GM19043 (cell line): ENCODE data around the gene HNRNPF.

ENCODE experiments used
- ATAC-seq: cut with Tn5 transposase; IDR thresholded peaks from one replicate; pipeline ENCODE4 v1.9.1; 2021; ENCODE audit warnings: low read depth; ENCODE audit not compliant: unreplicated experiment

Gene HNRNPF

GRCh38 chr10:43383204-43383971 lies 25.6 kb downstream of the HNRNPF start:
- no peak for ATAC-seq

- ATAC-seq = no peak
These were observed 28.3 kb downstream of the HNRNPF start for GRCh38 chr10:43380610-43381222.

DNA sequence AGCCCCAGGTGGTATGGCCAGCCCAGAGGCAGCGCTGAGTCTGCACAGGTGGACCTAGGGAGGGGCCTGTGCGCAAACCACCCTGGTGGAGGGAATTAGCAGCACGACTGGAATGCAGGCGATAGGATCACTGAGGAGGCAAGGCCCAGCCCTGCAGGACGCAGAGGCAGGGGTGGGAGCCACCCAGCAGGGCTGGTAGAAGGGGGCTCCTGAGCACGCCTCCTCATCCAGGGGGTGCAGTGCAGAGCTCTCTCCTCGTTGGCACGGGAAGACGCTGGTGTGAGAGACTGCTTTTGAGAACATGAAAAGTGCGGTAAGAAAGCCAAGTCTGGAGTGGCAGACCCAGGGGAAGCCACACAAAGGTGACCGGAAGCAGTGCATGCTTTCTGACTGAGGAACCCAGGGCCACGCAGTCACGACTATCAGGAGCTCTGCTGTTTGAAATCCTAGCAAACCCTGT lies 31.5 kb downstream of the HNRNPF start:
- no peak for ATAC-seq

DNA sequence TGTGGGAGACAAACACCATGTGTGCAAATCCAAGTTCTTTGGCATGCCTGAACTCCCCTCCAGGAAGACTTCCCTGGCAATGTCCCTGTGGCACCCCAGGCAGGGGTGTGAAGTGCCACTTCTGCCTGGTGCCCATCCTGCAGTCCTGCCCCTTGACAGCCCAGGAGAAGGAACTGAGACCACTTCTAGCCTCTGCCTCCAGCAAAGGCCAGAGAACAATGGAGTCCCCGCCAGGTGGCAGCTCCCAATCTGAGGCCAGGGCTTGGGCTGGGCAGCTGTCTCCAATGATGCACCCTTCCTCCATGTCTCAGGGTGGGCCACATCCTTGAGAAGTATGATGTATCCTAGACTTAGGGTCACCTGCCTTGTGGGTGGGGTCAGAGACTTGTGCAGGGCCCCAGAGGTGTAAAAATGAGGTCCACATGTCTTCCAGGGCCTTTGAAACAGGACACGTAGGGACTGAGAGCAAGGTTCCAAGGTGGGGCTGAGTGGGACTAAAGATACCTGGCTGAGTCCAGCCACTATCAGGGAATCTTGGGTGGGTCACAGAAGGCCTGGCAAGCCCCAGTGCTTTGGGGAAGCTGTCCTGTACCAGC lies 32.1 kb downstream of the HNRNPF start:
- no peak for ATAC-seq

GRCh38 chr10:43376046-43376635 lies 32.8 kb downstream of the HNRNPF start:
- ATAC-seq = no peak

GRCh38 chr10:43375401-43376020 lies 33.5 kb downstream of the HNRNPF start:
- ATAC-seq = no peak

DNA sequence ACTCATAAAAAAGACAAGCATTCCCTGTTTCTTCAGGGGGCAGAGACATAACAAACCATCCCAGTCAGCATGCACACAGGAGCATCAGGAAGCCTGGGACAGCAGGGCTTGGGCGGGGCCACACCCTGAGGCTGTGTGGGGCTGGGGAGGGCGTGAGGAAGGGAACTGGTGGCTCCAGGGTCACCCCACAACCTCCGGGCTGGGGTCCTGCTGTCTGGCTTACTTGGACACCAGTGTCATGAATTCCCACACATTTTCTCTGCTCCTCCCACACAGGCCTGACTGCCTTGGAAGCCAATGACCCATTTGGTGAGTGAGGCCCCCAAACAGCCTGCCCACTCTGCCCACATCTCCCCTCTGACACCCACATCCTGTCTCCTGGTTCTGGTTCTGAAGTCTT lies 34.8 kb downstream of the HNRNPF start:
- ATAC-seq = no peak

GRCh38 chr10:43373461-43373860 lies 35.5 kb downstream of the HNRNPF start:
- ATAC-seq = no peak

DNA sequence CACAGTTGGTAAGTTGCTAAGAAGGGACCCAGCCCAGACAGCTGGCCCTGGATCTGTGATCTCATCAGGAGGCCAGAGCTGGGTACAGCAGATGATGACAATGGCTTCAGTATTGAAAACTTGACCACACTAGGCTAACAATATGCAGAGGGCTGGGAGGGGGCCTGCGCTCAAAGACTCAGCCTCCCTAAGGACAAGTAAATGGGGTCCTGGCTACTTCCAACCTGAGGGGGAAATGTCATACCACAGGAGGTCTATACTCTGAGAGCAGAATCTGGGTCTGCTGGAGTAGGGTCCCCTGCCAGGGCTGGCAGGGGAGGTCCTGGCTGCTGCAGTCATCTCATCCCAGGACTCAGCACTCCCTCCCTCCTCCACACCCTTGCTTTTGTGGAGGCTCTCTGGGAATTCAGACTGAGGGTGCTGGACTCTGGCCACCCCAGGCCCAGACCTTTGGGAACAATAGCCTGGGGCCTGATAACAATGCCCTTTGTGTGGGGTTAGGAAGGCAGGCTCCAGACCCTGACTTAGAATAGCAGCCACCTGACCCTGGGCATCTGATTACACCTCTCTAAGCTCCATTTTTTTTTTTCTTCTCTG lies 36.1 kb downstream of the HNRNPF start:
- no peak for ATAC-seq

GRCh38 chr10:43371418-43371817 lies 37.6 kb downstream of the HNRNPF start, which contains the start of gene FXYD4:
Gene FXYD4 (plus strand): TSS chr10:43371636. CDS start chr10:43373747, 2,111 bp downstream.
- no peak for ATAC-seq

DNA sequence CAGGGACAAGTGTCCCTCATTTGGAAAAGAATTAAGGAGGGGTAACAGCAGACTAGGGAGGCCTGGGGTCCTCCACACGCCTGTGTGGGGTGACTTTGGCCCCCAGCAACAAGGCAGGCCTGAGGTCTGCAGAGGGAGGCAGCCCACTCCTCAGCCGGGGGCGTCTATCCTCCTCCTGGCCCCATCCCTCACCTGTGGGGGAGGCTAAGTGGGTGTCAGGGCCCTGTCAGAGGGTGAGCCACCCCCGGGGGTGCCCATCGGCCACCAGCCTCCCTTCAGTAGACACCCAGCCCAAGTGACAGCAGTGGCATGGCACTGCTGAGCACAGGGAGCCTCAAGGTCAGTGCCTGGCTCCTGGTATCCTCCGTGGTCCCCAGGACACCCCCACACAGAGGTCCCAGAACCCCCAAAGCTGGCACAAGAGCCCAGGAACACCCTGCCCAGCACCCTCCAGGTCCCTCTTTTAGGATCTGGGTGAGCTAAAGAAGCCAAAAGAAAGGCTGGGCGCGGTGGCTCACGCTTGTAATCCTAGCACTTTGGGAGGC lies 38.2 kb downstream of the HNRNPF start:
- ATAC-seq = no peak

DNA sequence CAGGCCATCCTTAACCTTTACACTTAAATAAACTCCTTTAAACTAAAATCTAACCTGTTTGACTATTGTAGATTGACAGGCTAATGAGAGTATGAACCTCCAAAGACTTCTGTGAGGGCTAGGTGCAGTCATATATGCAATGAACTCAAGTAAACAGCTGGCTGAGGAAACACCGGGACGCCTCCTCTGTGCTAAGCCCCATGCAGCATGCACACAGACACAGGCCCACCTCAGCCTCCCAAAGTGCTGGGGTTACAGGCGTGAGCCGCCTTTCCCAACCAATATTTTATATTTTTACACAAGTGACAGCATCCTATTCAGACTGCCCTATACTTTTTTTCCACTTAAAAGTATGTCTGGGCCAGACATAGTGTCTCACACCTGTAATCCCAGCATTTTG lies 39.1 kb downstream of the HNRNPF start:
- no peak for ATAC-seq

DNA sequence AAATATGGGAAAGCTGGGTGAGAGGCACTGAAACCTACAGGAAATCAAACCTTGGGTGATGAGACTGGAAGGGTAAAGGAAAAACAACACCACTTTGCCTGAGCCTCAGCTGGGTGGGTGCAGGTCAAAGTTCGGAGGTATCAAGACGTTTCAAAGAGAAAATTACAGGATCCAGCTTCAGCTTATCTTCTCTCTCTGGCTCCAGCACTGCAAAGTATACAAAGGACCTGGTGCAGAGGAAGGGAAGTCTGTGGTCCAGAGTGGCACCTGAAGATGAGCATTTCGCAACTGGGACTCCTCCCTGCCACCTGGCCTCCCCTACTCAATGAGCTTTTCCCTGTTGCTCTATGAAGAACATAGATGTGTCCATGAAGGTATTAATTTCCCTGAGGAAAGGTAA lies 44.0 kb downstream of the HNRNPF start:
- no peak for ATAC-seq

- ATAC-seq = peak; percentile 96
These were observed 46.7 kb downstream of the HNRNPF start for GRCh38 chr10:43362191-43362839.

DNA sequence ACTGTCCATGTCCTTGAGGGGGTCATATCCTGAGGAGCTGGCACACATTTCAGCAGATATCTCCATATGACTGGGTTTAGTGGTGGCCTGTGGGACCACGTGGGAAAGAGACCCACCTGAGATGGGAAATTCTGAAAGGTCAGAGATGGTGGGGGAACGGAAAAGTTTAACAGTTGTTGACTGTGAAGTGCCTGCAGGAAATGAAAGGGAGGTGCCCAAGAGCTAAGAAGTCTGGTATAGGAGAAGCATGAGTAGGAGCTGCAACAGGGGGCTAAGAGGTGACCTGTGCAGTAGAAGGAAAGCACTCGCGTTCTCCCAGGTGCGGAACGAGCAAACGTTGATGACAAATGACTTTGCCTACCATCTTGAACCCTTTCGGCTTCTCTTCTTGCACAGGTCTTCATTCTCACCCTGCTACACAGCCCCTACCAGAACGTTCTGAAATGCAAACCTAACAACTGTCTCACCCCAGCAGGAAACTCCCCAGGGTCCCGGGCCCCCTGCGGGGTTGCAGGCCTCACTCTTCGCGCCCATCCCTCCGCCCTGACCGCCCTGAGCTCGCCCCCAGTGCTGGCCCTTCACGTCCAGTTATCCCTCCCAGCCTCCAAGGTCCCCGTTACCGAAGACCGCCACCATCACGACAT lies 47.3 kb downstream of the HNRNPF start:
- ATAC-seq = no peak

DNA sequence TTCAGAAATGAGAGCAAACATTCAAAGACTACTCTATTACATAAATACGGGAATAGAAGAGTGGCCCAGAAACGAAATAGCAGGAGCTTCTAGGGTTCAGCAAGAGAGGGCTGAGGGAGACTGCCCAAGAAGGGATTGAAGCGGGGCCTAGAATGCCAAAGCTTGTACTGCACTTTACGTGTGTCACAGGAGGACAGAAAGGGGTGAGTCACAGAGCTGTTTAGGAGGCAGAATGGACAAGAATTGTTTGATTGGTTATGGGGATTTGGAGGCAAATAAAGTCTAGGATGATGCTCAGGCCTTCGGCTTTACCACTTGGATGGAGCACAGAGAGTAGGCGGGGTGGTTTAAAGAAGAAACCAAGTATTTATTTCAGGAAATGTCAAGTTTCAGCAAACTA lies 48.9 kb downstream of the HNRNPF start:
- ATAC-seq = no peak

DNA sequence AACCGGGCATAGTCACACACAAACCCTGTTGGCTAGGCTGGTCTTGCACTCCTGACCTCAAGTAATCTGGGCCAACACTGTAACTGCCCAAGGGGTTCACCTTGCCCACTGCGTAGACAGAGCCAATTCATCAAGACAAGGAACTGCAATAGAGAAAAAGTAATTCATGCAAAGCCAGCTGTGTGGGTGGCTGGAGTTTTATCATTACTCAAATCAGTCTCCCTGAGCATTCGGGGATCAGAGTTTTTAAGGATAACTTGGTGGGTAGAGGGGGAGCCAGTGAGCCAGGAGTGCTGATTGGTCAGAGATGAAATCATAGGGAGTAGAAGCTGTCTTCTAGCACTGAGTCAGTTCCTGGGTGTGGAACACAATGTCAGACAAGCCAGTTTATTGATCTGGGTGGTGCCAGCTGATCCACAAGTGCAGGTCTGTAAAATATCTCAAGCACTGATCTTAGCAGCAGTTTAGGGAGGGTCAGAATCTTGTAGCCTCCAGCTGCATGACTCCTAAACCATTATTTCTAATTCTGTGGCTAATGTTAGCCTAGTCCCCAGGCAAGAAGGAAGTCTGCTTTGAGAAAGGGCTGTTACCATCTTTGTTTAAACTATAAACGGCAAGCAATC lies 53.1 kb downstream of the HNRNPF start:
- ATAC-seq = no peak

- no peak for ATAC-seq
These were observed 54.1 kb downstream of the HNRNPF start for GRCh38 chr10:43354879-43355380.

DNA sequence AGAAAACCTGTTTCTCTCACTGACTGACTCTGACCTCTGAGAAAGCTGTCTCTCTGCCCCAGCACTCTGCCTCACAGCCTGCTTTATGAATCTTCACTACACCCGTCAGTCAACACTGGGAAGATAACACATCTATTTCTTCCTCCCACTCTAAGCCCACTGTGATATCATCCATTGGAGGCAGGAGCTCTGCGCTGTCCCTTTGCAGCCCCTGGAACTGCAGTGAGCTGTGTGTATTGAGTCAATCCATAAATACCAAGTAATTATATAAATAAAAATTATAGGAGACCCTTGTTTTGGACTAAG lies 54.7 kb downstream of the HNRNPF start:
- no peak for ATAC-seq
